Neural cell (in vitro differentiated cells): Measurements from ENCODE around the gene RASAL2. TPM values are rescaled to one million over a fixed set of nuclear protein-coding genes. Genes with fewer than 3 reads are reported as not detected.

Experiments used
- H2AFZ ChIP-seq: fragments of 200-600, 300-800 bp; sonication (generic), shearing (Covaris generic); 2 replicates; pipeline ENCODE4 v1.6.0; 2014; ENCODE audit warnings: low read depth, mild to moderate bottlenecking, antibody characterized with exemption, low read length, moderate library complexity
- H3F3A ChIP-seq: fragments of 200-600 bp; shearing (Covaris generic); 2 replicates; pipeline ENCODE4 v1.6.1; 2016; ENCODE audit warnings: mild to moderate bottlenecking, moderate library complexity, mixed read lengths, antibody characterized with exemption, low read length; ENCODE audit not compliant: insufficient read depth, poor library complexity, severe bottlenecking
- H3K27ac ChIP-seq: fragments of 200-600, 300-800 bp; sonication (generic), shearing (Covaris generic); 2 replicates; pipeline ENCODE4 v1.5.1; 2014; ENCODE audit warnings: mild to moderate bottlenecking, low read length, moderate library complexity
- H3K27me3 ChIP-seq: fragments of 300-800, 200-600 bp; sonication (generic), shearing (Covaris generic); 2 replicates; pipeline ENCODE4 v1.6.0; 2014; ENCODE audit warnings: mild to moderate bottlenecking, low read depth, low read length, moderate library complexity; ENCODE audit not compliant: insufficient read depth
- H3K36me3 ChIP-seq: fragments of 300-800, 200-600 bp; sonication (generic), shearing (Covaris generic); 2 replicates; pipeline ENCODE4 v1.5.1; 2014; ENCODE audit warnings: mild to moderate bottlenecking, antibody characterized with exemption, low read length, moderate library complexity; ENCODE audit not compliant: insufficient read depth
- H3K4me2 ChIP-seq: fragments of 300-800, 200-600 bp; sonication (generic), shearing (Covaris generic); 2 replicates; pipeline ENCODE4 v1.6.0; 2014; ENCODE audit warnings: mild to moderate bottlenecking, low read length
- H3K4me3 ChIP-seq: fragments of 300-800, 200-600 bp; sonication (generic), shearing (Covaris generic); 2 replicates; pipeline ENCODE4 v1.5.1; 2014; ENCODE audit warnings: mild to moderate bottlenecking, low read length, moderate library complexity
- H3K79me2 ChIP-seq: fragments of 200-600 bp; shearing (Covaris generic); replicated peaks from 2 replicates; pipeline ENCODE4 v1.6.0; 2014; ENCODE audit warnings: mild to moderate bottlenecking, low read length, moderate library complexity; ENCODE audit not compliant: insufficient read depth
- H3K9ac ChIP-seq: fragments of 300-800, 200-600 bp; sonication (generic), shearing (Covaris generic); 2 replicates; pipeline ENCODE4 v1.6.1; 2016; ENCODE audit warnings: mild to moderate bottlenecking, low read length, mixed read lengths
- H3K9me2 ChIP-seq: fragments of 200-600 bp; shearing (Covaris generic); 2 replicates; pipeline ENCODE4 v1.6.1; 2016; ENCODE audit warnings: mild to moderate bottlenecking, low read length, mixed read lengths; ENCODE audit not compliant: insufficient read depth
- H3K9me3 ChIP-seq: fragments of 200-600, 300-800 bp; sonication (generic), shearing (Covaris generic); 2 replicates; pipeline ENCODE4 v1.6.1; 2016; ENCODE audit warnings: mild to moderate bottlenecking, mixed run types, low read length, moderate library complexity, mixed read lengths
- H4K20me1 ChIP-seq: fragments of 200-600 bp; shearing (Covaris generic); 2 replicates; pipeline ENCODE4 v1.6.1; 2016; ENCODE audit warnings: mild to moderate bottlenecking, mixed run types; ENCODE audit not compliant: insufficient read depth
- CTCF ChIP-seq: fragments of 450-650 bp; IDR thresholded peaks from 2 replicates; pipeline ENCODE4 v1.5.1; 2014; ENCODE audit warnings: antibody characterized with exemption, mild to moderate bottlenecking, moderate library complexity; ENCODE audit not compliant: poor library complexity, severe bottlenecking
- EP300 ChIP-seq: fragments of 450-650 bp; conservative IDR thresholded peaks from 2 replicates; pipeline ENCODE4 v1.6.1; 2014; ENCODE audit warnings: antibody characterized with exemption, mild to moderate bottlenecking, moderate library complexity; ENCODE audit not compliant: poor library complexity, severe bottlenecking
- EZH2 ChIP-seq: fragments of 200-600, 300-800 bp; shearing (Covaris generic), sonication (generic); IDR thresholded peaks from 2 replicates; pipeline ENCODE4 v1.6.1; 2014; ENCODE audit warnings: antibody characterized with exemption, low read length, borderline replicate concordance, mild to moderate bottlenecking; ENCODE audit not compliant: insufficient read depth, poor library complexity, severe bottlenecking
- MXI1 ChIP-seq: fragments of 450-650 bp; conservative IDR thresholded peaks from 2 replicates; pipeline ENCODE4 v1.6.1; 2014; ENCODE audit warnings: antibody characterized with exemption, mild to moderate bottlenecking; ENCODE audit not compliant: poor library complexity, severe bottlenecking
- POLR2AphosphoS5 ChIP-seq: IDR thresholded peaks from 2 replicates; pipeline ENCODE4 v1.6.1; 2012
- RAD21 ChIP-seq: fragments of 450-650 bp; conservative IDR thresholded peaks from 2 replicates; pipeline ENCODE4 v1.6.1; 2014; ENCODE audit warnings: antibody characterized with exemption, mild to moderate bottlenecking, moderate library complexity
- REST ChIP-seq: IDR thresholded peaks from 2 replicates; pipeline ENCODE4 v1.6.1; 2012; ENCODE audit warnings: borderline replicate concordance
- SMC3 ChIP-seq: fragments of 450-650 bp; conservative IDR thresholded peaks from 2 replicates; pipeline ENCODE4 v1.6.1; 2014; ENCODE audit warnings: antibody characterized with exemption, mild to moderate bottlenecking, moderate library complexity; ENCODE audit not compliant: poor library complexity
- TAF1 ChIP-seq: IDR thresholded peaks from 2 replicates; pipeline ENCODE4 v1.6.1; 2012; ENCODE audit warnings: low read depth
- polyA plus RNA-seq: library from polyadenylated mRNA; depleted of rRNA; stranded (reverse); fragments of >200 nt; gene quantifications from 2 replicates; pipeline ENCODE4 v1.2.3, GENCODE V29; 2014

The RASAL2 gene
- polyA plus RNA-seq, 1 donor from 2014 or later, result 73.3 TPM

GRCh38 chr1:178518894-178519293 lies 425.0 kb downstream of the RASAL2 start:
- H3K36me3 ChIP-seq, result no peaks in the 10 kb centered on the region
- no peaks in the 10 kb centered on the region for H3K27me3 ChIP-seq
- H3K9me3 ChIP-seq, result no peaks in the 10 kb centered on the region
- H3F3A ChIP-seq, result no peaks in the 10 kb centered on the region
- no peak overlapping the region for H3K4me2 ChIP-seq
- H2AFZ ChIP-seq, result no peak overlapping the region
- H4K20me1 ChIP-seq, result no peaks in the 10 kb centered on the region
- no peaks in the 10 kb centered on the region for H3K9me2 ChIP-seq
- no peaks in the 10 kb centered on the region for H3K79me2 ChIP-seq
- H3K4me3 ChIP-seq, result no peak overlapping the region
- no peak for TF ChIP-seq SMC3
- no peak for TF ChIP-seq EP300
- TF ChIP-seq REST, result no peak
- no peak for TF ChIP-seq EZH2
- TF ChIP-seq MXI1, result no peak
- TF ChIP-seq POLR2AphosphoS5, result no peak
- TF ChIP-seq TAF1, result no peak
- no peak for TF ChIP-seq RAD21
- no peak for TF ChIP-seq CTCF
- no peak overlapping the region for H3K9ac ChIP-seq
- H3K27ac ChIP-seq, result no peak overlapping the region

- Histone ChIP-seq H3K9ac (no peak overlapping the region), H3K27ac (no peak overlapping the region), H3F3A (no peaks in the 10 kb centered on the region), H3K79me2 (no peaks in the 10 kb centered on the region), H3K36me3 (no peaks in the 10 kb centered on the region), H3K4me2 (no peak overlapping the region), H3K27me3 (no peaks in the 10 kb centered on the region), H4K20me1 (no peaks in the 10 kb centered on the region), H2AFZ (no peak overlapping the region), H3K4me3 (no peak overlapping the region), H3K9me2 (no peaks in the 10 kb centered on the region), H3K9me3 (no peaks in the 10 kb centered on the region)
- TF ChIP-seq RAD21 (no peak), CTCF (no peak), EP300 (no peak), TAF1 (no peak), REST (no peak), EZH2 (no peak), MXI1 (no peak), POLR2AphosphoS5 (no peak), SMC3 (no peak)
Measured at GRCh38 chr1:178520803-178521202, 426.9 kb downstream of the RASAL2 start.
